ENCODE measurements around the gene SLC51B. TPM values are rescaled to one million over a fixed set of nuclear protein-coding genes. Genes with fewer than 3 reads are reported as not detected.
"Not testable (repeated sequence)": the region's sequence is repeated elsewhere in the genome, so short reads cannot be mapped to it uniquely, and the experiment has no call there.

SLC51B gene
- total RNA-seq, 2 experiments from 2014 or later = not detected

- no peak overlapping the region for H3K4me3 ChIP-seq (ENCODE audit: low read depth, low read length, poor library complexity, severe bottlenecking)
- H3K4me2 ChIP-seq (ENCODE audit: low read length) = no peak overlapping the region
- H2AFZ ChIP-seq (ENCODE audit: low read length) = no peak overlapping the region
- POLR2A ChIA-PET = no interaction called here
- peaks cover 1% of the 10 kb centered on the region; the same call in 1 of the 2 replicates for H3K36me3 ChIP-seq (ENCODE audit: insufficient read depth, low read length)
- no peak for TF ChIP-seq EZH2phosphoT487 (IDR thresholded peaks at IDR 0.05; ENCODE audit: borderline replicate concordance, low read depth, low read length)
- TF ChIP-seq, protein P1, sequence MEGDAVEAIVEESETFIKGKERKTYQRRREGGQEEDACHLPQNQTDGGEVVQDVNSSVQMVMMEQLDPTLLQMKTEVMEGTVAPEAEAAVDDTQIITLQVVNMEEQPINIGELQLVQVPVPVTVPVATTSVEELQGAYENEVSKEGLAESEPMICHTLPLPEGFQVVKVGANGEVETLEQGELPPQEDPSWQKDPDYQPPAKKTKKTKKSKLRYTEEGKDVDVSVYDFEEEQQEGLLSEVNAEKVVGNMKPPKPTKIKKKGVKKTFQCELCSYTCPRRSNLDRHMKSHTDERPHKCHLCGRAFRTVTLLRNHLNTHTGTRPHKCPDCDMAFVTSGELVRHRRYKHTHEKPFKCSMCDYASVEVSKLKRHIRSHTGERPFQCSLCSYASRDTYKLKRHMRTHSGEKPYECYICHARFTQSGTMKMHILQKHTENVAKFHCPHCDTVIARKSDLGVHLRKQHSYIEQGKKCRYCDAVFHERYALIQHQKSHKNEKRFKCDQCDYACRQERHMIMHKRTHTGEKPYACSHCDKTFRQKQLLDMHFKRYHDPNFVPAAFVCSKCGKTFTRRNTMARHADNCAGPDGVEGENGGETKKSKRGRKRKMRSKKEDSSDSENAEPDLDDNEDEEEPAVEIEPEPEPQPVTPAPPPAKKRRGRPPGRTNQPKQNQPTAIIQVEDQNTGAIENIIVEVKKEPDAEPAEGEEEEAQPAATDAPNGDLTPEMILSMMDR (conservative IDR thresholded peaks at IDR 0.05; ENCODE audit: low read length) = no peak
- H3K79me2 ChIP-seq (ENCODE audit: insufficient read depth, low read depth, low read length) = no peaks in the 10 kb centered on the region
- intact Hi-C loops (cut with micrococcal nuclease; ENCODE audit: unreplicated experiment) = no loop called here
- no peaks in the 10 kb centered on the region for H3K4me1 ChIP-seq (ENCODE audit: insufficient read depth, low read length, poor library complexity, severe bottlenecking)
- H3K9me3 ChIP-seq (ENCODE audit: low read length) = no peaks in the 10 kb centered on the region
- CTCF ChIA-PET (ENCODE audit: unreplicated experiment) = no interaction called here
- BruUV-seq (replicated peaks) = no TSS peak
- H4K20me1 ChIP-seq (ENCODE audit: insufficient read depth, low read length) = no peaks in the 10 kb centered on the region
- H3K27ac ChIP-seq (ENCODE audit: low read depth, low read length, poor library complexity, severe bottlenecking) = no peak overlapping the region
- H3K9me2 ChIP-seq (ENCODE audit: insufficient read depth, low read length) = no peaks in the 10 kb centered on the region
- no peak for DNase-seq (ENCODE audit: low spot score)
Measured at GRCh38 chr15:65091946-65092770, 47.0 kb downstream of the SLC51B start.

DNA sequence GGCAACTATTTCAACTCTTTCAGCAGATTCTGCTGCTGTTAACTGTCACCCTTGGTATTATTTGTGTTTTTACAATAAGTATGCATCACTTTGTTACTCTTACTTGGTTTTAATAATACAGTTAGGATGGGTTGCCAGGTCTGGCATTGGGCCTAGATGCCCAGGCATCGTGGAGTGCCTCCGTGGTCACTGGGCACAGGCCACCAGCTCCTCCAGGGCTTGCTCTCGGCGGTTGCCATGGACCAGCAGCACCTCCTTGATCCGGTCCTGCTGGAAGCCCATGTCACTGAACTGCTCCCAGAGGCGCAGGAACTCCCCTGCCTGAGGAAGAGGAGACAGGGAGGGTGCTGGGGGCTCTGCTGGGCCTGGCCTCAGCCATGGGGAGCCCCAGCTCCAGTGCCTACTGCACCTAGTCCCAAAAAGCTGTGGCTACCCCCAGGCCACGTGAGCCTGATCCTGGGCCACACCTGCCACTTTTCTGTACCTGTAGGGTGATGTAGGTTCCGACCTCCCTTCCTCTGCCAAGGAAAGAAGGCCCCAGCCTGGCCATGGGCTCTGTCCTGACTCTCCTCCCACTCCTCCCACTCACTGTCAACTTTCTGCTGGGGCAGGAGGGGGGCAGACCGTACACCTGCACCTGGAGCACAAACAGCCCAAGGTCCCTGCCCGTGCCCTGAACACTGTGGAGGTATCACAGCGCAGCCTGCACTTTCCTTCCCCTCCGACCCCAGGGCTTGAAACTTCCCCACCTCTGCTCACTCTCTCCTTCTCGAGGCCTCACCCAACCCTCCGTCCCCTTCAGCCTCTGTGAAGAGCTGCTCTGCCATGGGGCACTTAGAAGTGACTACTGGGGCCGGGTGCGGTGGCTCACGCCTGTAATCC is 48.0 kb downstream of the SLC51B start:
- POLR2A ChIA-PET = no interaction called here
- Histone ChIP-seq H4K20me1 (ENCODE audit: insufficient read depth, low read length) (no peaks in the 10 kb centered on the region), H3K4me3 (ENCODE audit: low read depth, low read length, poor library complexity, severe bottlenecking) (no peak overlapping the region), H2AFZ (ENCODE audit: low read length) (no peak overlapping the region), H3K4me2 (ENCODE audit: low read length) (no peak overlapping the region), H3K4me1 (ENCODE audit: insufficient read depth, low read length, poor library complexity, severe bottlenecking) (no peaks in the 10 kb centered on the region), H3K27ac (ENCODE audit: low read depth, low read length, poor library complexity, severe bottlenecking) (no peak overlapping the region), H3K79me2 (ENCODE audit: insufficient read depth, low read depth, low read length) (no peaks in the 10 kb centered on the region), H3K36me3 (ENCODE audit: insufficient read depth, low read length) (peaks cover 11% of the 10 kb centered on the region; the same call in 1 of the 2 replicates), H3K9me2 (ENCODE audit: insufficient read depth, low read length) (no peaks in the 10 kb centered on the region), H3K9me3 (ENCODE audit: low read length) (no peaks in the 10 kb centered on the region)
- intact Hi-C loops (cut with micrococcal nuclease; ENCODE audit: unreplicated experiment) = no loop called here
- CTCF ChIA-PET (ENCODE audit: unreplicated experiment) = no interaction called here
- no peak for DNase-seq (ENCODE audit: low spot score)
- TF ChIP-seq, protein P1 (conservative IDR thresholded peaks at IDR 0.05; ENCODE audit: low read length) = no peak
- no peak for TF ChIP-seq EZH2phosphoT487 (IDR thresholded peaks at IDR 0.05; ENCODE audit: borderline replicate concordance, low read depth, low read length)
- no TSS peak for BruUV-seq (replicated peaks)

DNA sequence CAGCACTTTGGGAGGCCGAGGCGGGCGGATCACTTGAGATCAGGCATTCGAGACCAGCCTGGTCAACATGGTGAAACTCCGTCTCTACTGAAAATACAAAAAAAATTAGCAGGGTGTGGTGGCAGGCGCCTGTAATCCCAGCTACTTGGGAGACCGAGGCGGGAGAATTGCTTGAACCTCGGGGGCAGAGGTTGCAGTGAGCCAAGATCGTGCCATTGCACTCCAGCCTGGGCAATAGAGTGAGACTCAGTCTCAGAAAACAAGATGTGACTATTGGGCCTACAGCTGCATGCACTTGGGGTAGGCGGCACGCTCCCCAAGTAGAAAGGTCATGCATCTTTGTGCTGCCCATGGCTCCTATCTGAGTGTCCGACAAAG is 48.6 kb downstream of the SLC51B start:
- H3K9me2 ChIP-seq (ENCODE audit: insufficient read depth, low read length); H3K27ac ChIP-seq (ENCODE audit: low read depth, low read length, poor library complexity, severe bottlenecking); H3K4me2 ChIP-seq (ENCODE audit: low read length); H3K79me2 ChIP-seq (ENCODE audit: insufficient read depth, low read depth, low read length); H3K4me3 ChIP-seq (ENCODE audit: low read depth, low read length, poor library complexity, severe bottlenecking); H2AFZ ChIP-seq (ENCODE audit: low read length); DNase-seq (ENCODE audit: low spot score); CTCF ChIA-PET (ENCODE audit: unreplicated experiment); H3K9me3 ChIP-seq (ENCODE audit: low read length); H4K20me1 ChIP-seq (ENCODE audit: insufficient read depth, low read length); BruUV-seq (replicated peaks); intact Hi-C loops (cut with micrococcal nuclease; ENCODE audit: unreplicated experiment); H3K4me1 ChIP-seq (ENCODE audit: insufficient read depth, low read length, poor library complexity, severe bottlenecking); POLR2A ChIA-PET: not testable (repeated sequence)
- H3K36me3 ChIP-seq (ENCODE audit: insufficient read depth, low read length) = peaks cover 17% of the 10 kb centered on the region

Data from OCI-LY7 (cell line).